NB4 (cell line): ENCODE results near the gene EIF2B4.

Experiments
- CTCF ChIP-seq: IDR thresholded peaks from one replicate; pipeline ENCODE4 v1.5.1; 2012; ENCODE audit warnings: low read depth, low read length
- MAX ChIP-seq: IDR thresholded peaks from 2 replicates; pipeline ENCODE4 v1.6.1; 2011; ENCODE audit warnings: low read depth, low read length
- POLR2A ChIP-seq: IDR thresholded peaks from 2 replicates; pipeline ENCODE4 v1.6.1; 2011; ENCODE audit warnings: mild to moderate bottlenecking; ENCODE audit not compliant: insufficient read length; ENCODE audit errors: extremely low read depth

- TF ChIP-seq POLR2A (no peak), CTCF (no peak), MAX (no peak)
Observed at GRCh38 chr2:27376151-27376865, 6.2 kb upstream of the EIF2B4 start.
